Endothelial cell of umbilical vein (primary cell): Measurements from ENCODE around the gene CLASP2. TPM values are rescaled to one million over a fixed set of nuclear protein-coding genes. Genes with fewer than 3 reads are reported as not detected.

ENCODE experiments used
- BruUV-seq: library from RNA; stranded (reverse); fragments of 400-500 nt; replicated peaks from 2 replicates; lab custom pipeline; 2021; lab: Mats Ljungman, UMichigan
- CTCF ChIA-PET: fragments of 300-600, 350-600 bp; sonication (Branson Sonifier 250); formaldehyde crosslinking; loops from one replicate; lab custom pipeline; 2021; ENCODE audit warnings: antibody characterized with exemption, inconsistent platforms; lab: Charles Lee
- POLR2A ChIA-PET: fragments of 300-600, 350-600 bp; sonication (Branson Sonifier 250); formaldehyde crosslinking; loops from one replicate; lab custom pipeline; 2021; ENCODE audit warnings: antibody characterized with exemption, inconsistent platforms; lab: Charles Lee
- DNase-seq: peaks from one replicate; pipeline ENCODE4 v3.0.0-alpha.2; 2011; ENCODE audit warnings: low read depth, low spot score
- FAIRE-seq: peaks from 2 replicates; lab custom pipeline; 2011; peaks lifted over from hg19 to GRCh38; lab: Jason Lieb, UNC
- H2AFZ ChIP-seq: 2 replicates; pipeline ENCODE4 v1.6.0; 2012; ENCODE audit warnings: low read depth, low read length, control low read depth, inconsistent platforms
- H3K27ac ChIP-seq: 2 replicates; pipeline ENCODE4 v1.5.1; 2011; ENCODE audit warnings: low read depth, mild to moderate bottlenecking, control low read depth, low read length, moderate library complexity; ENCODE audit not compliant: insufficient read depth
- H3K27me3 ChIP-seq, 2 experiments: 2 replicates each; pipeline versions ENCODE4 v1.6.0 to v1.6.1; 2011; ENCODE audit warnings: low read length in 2 of 2, mixed read lengths in 1 of 2; ENCODE audit not compliant: control insufficient read depth in 2 of 2, insufficient read depth in 2 of 2
- H3K36me3 ChIP-seq, 2 experiments: 2 replicates in 1 of 2; 3 replicates in 1 of 2; pipeline ENCODE4 v1.5.1; 2011; ENCODE audit warnings: low read length in 2 of 2, mild to moderate bottlenecking in 1 of 2, moderate library complexity in 1 of 2; ENCODE audit not compliant: control insufficient read depth in 2 of 2, insufficient read depth in 2 of 2; ENCODE audit errors: extremely low read depth in 1 of 2
- H3K4me1 ChIP-seq: 3 replicates; pipeline ENCODE4 v1.5.1; 2011; ENCODE audit warnings: mild to moderate bottlenecking, low read length; ENCODE audit not compliant: control insufficient read depth, insufficient read depth; ENCODE audit errors: extremely low read depth
- H3K4me2 ChIP-seq: 2 replicates; pipeline ENCODE4 v1.6.1; 2011; ENCODE audit warnings: low read length, control low read depth, mixed read lengths; ENCODE audit not compliant: insufficient read depth
- H3K4me3 ChIP-seq, 3 experiments: fragments of 200-600 bp in 1 of 3; sonication (generic), shearing (Covaris generic) in 1 of 3; replicated peaks in 1 of 3; 2 replicates each; pipeline ENCODE4 v1.5.1; 2011 to 2016; ENCODE audit warnings: control low read depth in 3 of 3, low read length in 3 of 3, mild to moderate bottlenecking in 2 of 3, inconsistent platforms in 1 of 3, low read depth in 1 of 3, moderate library complexity in 1 of 3; ENCODE audit not compliant: insufficient read depth in 1 of 3
- H3K79me2 ChIP-seq: 2 replicates; pipeline ENCODE4 v1.6.0; 2012; ENCODE audit warnings: low read length, inconsistent platforms; ENCODE audit not compliant: control insufficient read depth, insufficient read depth
- H3K9ac ChIP-seq: replicated peaks from 2 replicates; pipeline ENCODE3; 2011; ENCODE audit warnings: low read length, control low read depth; ENCODE audit not compliant: insufficient read depth; ENCODE audit errors: extremely low read depth
- H3K9me1 ChIP-seq: replicated peaks from 3 replicates; pipeline ENCODE4 v1.6.0; 2011; ENCODE audit warnings: mild to moderate bottlenecking, low read length; ENCODE audit not compliant: control insufficient read depth, insufficient read depth; ENCODE audit errors: extremely low read depth
- H3K9me3 ChIP-seq: replicated peaks from 2 replicates; pipeline ENCODE4 v1.5.1; 2012; ENCODE audit warnings: low read length, inconsistent platforms; ENCODE audit not compliant: control insufficient read depth, insufficient read depth
- H4K20me1 ChIP-seq: replicated peaks from 2 replicates; pipeline ENCODE3; 2011; ENCODE audit warnings: mild to moderate bottlenecking, low read length; ENCODE audit not compliant: control insufficient read depth, insufficient read depth; ENCODE audit errors: extremely low read depth
- CTCF ChIP-seq, 2 donors: IDR thresholded peaks; 1 replicate in 1 of 2; 2 replicates in 1 of 2; pipeline ENCODE4 v1.5.1; 2011; ENCODE audit warnings: low read length in 2 of 2, mild to moderate bottlenecking in 2 of 2, moderate library complexity in 2 of 2, control low read depth in 1 of 2, inconsistent platforms in 1 of 2, low read depth in 1 of 2; ENCODE audit not compliant: insufficient read depth in 1 of 2; ENCODE audit errors: extremely low read depth in 1 of 2
- EZH2 ChIP-seq: IDR thresholded peaks from 2 replicates; pipeline ENCODE4 v1.6.1; 2012; ENCODE audit warnings: borderline replicate concordance, low read depth, mild to moderate bottlenecking, moderate library complexity, low read length, inconsistent platforms; ENCODE audit not compliant: severe bottlenecking
- FOS ChIP-seq: IDR thresholded peaks from 2 replicates; pipeline ENCODE4 v1.6.1; 2011; ENCODE audit warnings: mild to moderate bottlenecking, low read length, moderate library complexity, borderline replicate concordance; ENCODE audit not compliant: insufficient read depth
- GATA2 ChIP-seq: IDR thresholded peaks from 2 replicates; pipeline ENCODE4 v1.7.0; 2011; ENCODE audit warnings: low read depth, mild to moderate bottlenecking, moderate library complexity, mixed read lengths, low read length; ENCODE audit not compliant: insufficient read length, insufficient read depth
- JUN ChIP-seq: IDR thresholded peaks from 2 replicates; pipeline ENCODE4 v1.6.1; 2011; ENCODE audit warnings: borderline replicate concordance, low read depth; ENCODE audit not compliant: insufficient read length, insufficient read depth
- MAX ChIP-seq: IDR thresholded peaks from 2 replicates; pipeline ENCODE4 v1.6.1; 2011; ENCODE audit not compliant: insufficient read depth, insufficient read length
- MYC ChIP-seq: IDR thresholded peaks from one replicate; pipeline ENCODE4 v1.6.1; 2011; ENCODE audit warnings: mild to moderate bottlenecking, low read depth, low read length
- POLR2A ChIP-seq: IDR thresholded peaks from 2 replicates; pipeline ENCODE4 v1.6.1; 2012; ENCODE audit warnings: low read depth, mild to moderate bottlenecking, control low read depth, low read length
- POLR2AphosphoS5 ChIP-seq: IDR thresholded peaks from 2 replicates; pipeline ENCODE4 v1.6.1; 2012; ENCODE audit warnings: low read depth, mild to moderate bottlenecking, control low read depth, low read length, moderate library complexity; ENCODE audit not compliant: insufficient read depth
- dilution Hi-C: fragments of 300-500 bp; cut with MboI; formaldehyde crosslinking; loops from one replicate; pipeline ENCODE4 v1.15.0; 2019; ENCODE audit warnings: low sequenced_read_pairs; ENCODE audit not compliant: extremely low pct_ligation_motif_present
- intact Hi-C: fragments of 100-400 bp; cut with micrococcal nuclease; formaldehyde crosslinking; loops from one replicate; pipeline ENCODE4 v1.10.0; 2022
- polyA plus RNA-seq, 4 experiments: library from polyadenylated mRNA; depleted of rRNA in 3 of 4; stranded (reverse) in 3 of 4; unstranded in 1 of 4; fragments of >200 nt; gene quantifications; 2 replicates each; pipeline versions ENCODE4 v1.2.1 to v1.2.3, GENCODE V29; 2011 to 2012; ENCODE audit warnings: missing spikeins in 1 of 4
- total RNA-seq: library from RNA; stranded (reverse); gene quantifications from 2 replicates; pipeline ENCODE4 v1.2.3, GENCODE V29; 2021

CLASP2 gene
- total and polyA plus RNA-seq, 2 donors (not counting 3 experiments of a cell fraction or from before 2014, with no cell fraction given), result 15.0 to 55.0 TPM

GRCh38 chr3:33746416-33747116 lies 28.5 kb upstream of the CLASP2 start:
- Histone ChIP-seq H3K4me1 (no peaks in the 10 kb centered on the region), H2AFZ (no peak overlapping the region), H3K27ac (no peak overlapping the region), H3K9me1 (no peaks in the 10 kb centered on the region), H3K4me2 (no peak overlapping the region), H3K9me3 (no peaks in the 10 kb centered on the region), H3K36me3 (no peaks in the 10 kb centered on the region), H3K79me2 (no peaks in the 10 kb centered on the region), H3K4me3 (no peak overlapping the region), H3K27me3 (peaks cover 0 to 4% of the 10 kb centered on the region in 2 experiments), H3K9ac (no peak overlapping the region), H4K20me1 (no peaks in the 10 kb centered on the region)
- ChIA-PET POLR2A (no interaction called here), CTCF (interaction anchor here (1.2 kb wide), 1 partner anchor 29 kb away, joined by 4 read pairs; no protein-coding TSS in a partner anchor)
- no TSS peak for BruUV-seq
- intact Hi-C loops, result no loop called here
- DNase-seq, result no peak
- TF ChIP-seq POLR2A (no peak), FOS (no peak), POLR2AphosphoS5 (no peak), CTCF (IDR thresholded peaks at IDR 0.05; ENCODE audit: extremely low read depth in 1 of 2, insufficient read depth in 1 of 2, low read depth in 1 of 2, low read length in 2 of 2) (no peak), EZH2 (no peak), JUN (no peak), MYC (no peak), GATA2 (no peak), MAX (no peak)
- no peak for FAIRE-seq
- dilution Hi-C loops, result no loop called here
